ENCODE results near the gene GABARAPL1.
"Not testable (repeated sequence)": the region's sequence is repeated elsewhere in the genome, so short reads cannot be mapped to it uniquely, and the experiment has no call there.

The GABARAPL1 gene

GRCh38 chr12:10212739-10213131, at the start of gene GABARAPL1:
Gene GABARAPL1 (plus strand): TSS chr12:10212877. CDS start chr12:10213130, 253 bp downstream.
- peak; percentile 70 for DNase-seq (ENCODE audit: low read depth)

GRCh38 chr12:10163084-10163483, 49.6 kb upstream of the GABARAPL1 start:
- no peak for DNase-seq (ENCODE audit: low read depth)

GRCh38 chr12:10165421-10165820, 47.3 kb upstream of the GABARAPL1 start:
- DNase-seq (ENCODE audit: low read depth): no peak

GRCh38 chr12:10167599-10167998, 45.1 kb upstream of the GABARAPL1 start:
- DNase-seq (ENCODE audit: low read depth): no peak

- DNase-seq (ENCODE audit: low read depth): no peak
These were observed 43.6 kb upstream of the GABARAPL1 start for GRCh38 chr12:10169104-10169503.

GRCh38 chr12:10170216-10170615, 42.5 kb upstream of the GABARAPL1 start:
- DNase-seq (ENCODE audit: low read depth): no peak

- DNase-seq (ENCODE audit: low read depth): no peak
These were observed 40.5 kb upstream of the GABARAPL1 start, which contains the start of gene OLR1 for GRCh38 chr12:10171973-10172728. Gene OLR1 (minus strand): TSS chr12:10172132. CDS start chr12:10172077, 55 bp downstream.

- no peak for DNase-seq (ENCODE audit: low read depth)
These were observed 37.6 kb upstream of the GABARAPL1 start for GRCh38 chr12:10174986-10175614.

- no peak for DNase-seq (ENCODE audit: low read depth)
These were observed 36.6 kb upstream of the GABARAPL1 start for GRCh38 chr12:10175846-10176636.

GRCh38 chr12:10178821-10179220, 33.9 kb upstream of the GABARAPL1 start, which contains the start of gene TMEM52B:
Gene TMEM52B (plus strand): TSS chr12:10179032. CDS start chr12:10179575, 543 bp downstream.
- DNase-seq (ENCODE audit: low read depth): no peak

GRCh38 chr12:10179776-10180181, 32.9 kb upstream of the GABARAPL1 start:
- no peak for DNase-seq (ENCODE audit: low read depth)

- no peak for DNase-seq (ENCODE audit: low read depth)
These were observed 30.2 kb upstream of the GABARAPL1 start for GRCh38 chr12:10182354-10183049.

- DNase-seq (ENCODE audit: low read depth): no peak
These were observed 28.3 kb upstream of the GABARAPL1 start for GRCh38 chr12:10184261-10184843.

- no peak for DNase-seq (ENCODE audit: low read depth)
These were observed 26.4 kb upstream of the GABARAPL1 start for GRCh38 chr12:10186299-10186698.

GRCh38 chr12:10186958-10187357, 25.7 kb upstream of the GABARAPL1 start:
- DNase-seq (ENCODE audit: low read depth): not testable (repeated sequence)

GRCh38 chr12:10189653-10190052, 23.0 kb upstream of the GABARAPL1 start:
- DNase-seq (ENCODE audit: low read depth): no peak

GRCh38 chr12:10190558-10191388, 21.9 kb upstream of the GABARAPL1 start:
- peak; percentile 17 for DNase-seq (ENCODE audit: low read depth)

- DNase-seq (ENCODE audit: low read depth): no peak
These were observed 20.8 kb upstream of the GABARAPL1 start for GRCh38 chr12:10191865-10192264.

- DNase-seq (ENCODE audit: low read depth): no peak
These were observed 18.5 kb upstream of the GABARAPL1 start for GRCh38 chr12:10194160-10194670.

GRCh38 chr12:10196210-10196609, 16.5 kb upstream of the GABARAPL1 start:
- no peak for DNase-seq (ENCODE audit: low read depth)
